Neural cell (in vitro differentiated cells): ENCODE results near the gene ITGB2. TPM values are rescaled to one million over a fixed set of nuclear protein-coding genes. Genes with fewer than 3 reads are reported as not detected.

Source experiments
- H2AFZ ChIP-seq: fragments of 200-600, 300-800 bp; sonication (generic), shearing (Covaris generic); 2 replicates; pipeline ENCODE4 v1.6.0; 2014; ENCODE audit warnings: low read depth, mild to moderate bottlenecking, antibody characterized with exemption, low read length, moderate library complexity
- H3F3A ChIP-seq: fragments of 200-600 bp; shearing (Covaris generic); 2 replicates; pipeline ENCODE4 v1.6.1; 2016; ENCODE audit warnings: mild to moderate bottlenecking, moderate library complexity, mixed read lengths, antibody characterized with exemption, low read length; ENCODE audit not compliant: insufficient read depth, poor library complexity, severe bottlenecking
- H3K27ac ChIP-seq: fragments of 200-600, 300-800 bp; sonication (generic), shearing (Covaris generic); 2 replicates; pipeline ENCODE4 v1.5.1; 2014; ENCODE audit warnings: mild to moderate bottlenecking, low read length, moderate library complexity
- H3K27me3 ChIP-seq: fragments of 300-800, 200-600 bp; sonication (generic), shearing (Covaris generic); 2 replicates; pipeline ENCODE4 v1.6.0; 2014; ENCODE audit warnings: mild to moderate bottlenecking, low read depth, low read length, moderate library complexity; ENCODE audit not compliant: insufficient read depth
- H3K36me3 ChIP-seq: fragments of 300-800, 200-600 bp; sonication (generic), shearing (Covaris generic); 2 replicates; pipeline ENCODE4 v1.5.1; 2014; ENCODE audit warnings: mild to moderate bottlenecking, antibody characterized with exemption, low read length, moderate library complexity; ENCODE audit not compliant: insufficient read depth
- H3K4me2 ChIP-seq: fragments of 300-800, 200-600 bp; sonication (generic), shearing (Covaris generic); 2 replicates; pipeline ENCODE4 v1.6.0; 2014; ENCODE audit warnings: mild to moderate bottlenecking, low read length
- H3K4me3 ChIP-seq: fragments of 300-800, 200-600 bp; sonication (generic), shearing (Covaris generic); 2 replicates; pipeline ENCODE4 v1.5.1; 2014; ENCODE audit warnings: mild to moderate bottlenecking, low read length, moderate library complexity
- H3K79me2 ChIP-seq: fragments of 200-600 bp; shearing (Covaris generic); replicated peaks from 2 replicates; pipeline ENCODE4 v1.6.0; 2014; ENCODE audit warnings: mild to moderate bottlenecking, low read length, moderate library complexity; ENCODE audit not compliant: insufficient read depth
- H3K9ac ChIP-seq: fragments of 300-800, 200-600 bp; sonication (generic), shearing (Covaris generic); 2 replicates; pipeline ENCODE4 v1.6.1; 2016; ENCODE audit warnings: mild to moderate bottlenecking, low read length, mixed read lengths
- H3K9me2 ChIP-seq: fragments of 200-600 bp; shearing (Covaris generic); 2 replicates; pipeline ENCODE4 v1.6.1; 2016; ENCODE audit warnings: mild to moderate bottlenecking, low read length, mixed read lengths; ENCODE audit not compliant: insufficient read depth
- H3K9me3 ChIP-seq: fragments of 200-600, 300-800 bp; sonication (generic), shearing (Covaris generic); 2 replicates; pipeline ENCODE4 v1.6.1; 2016; ENCODE audit warnings: mild to moderate bottlenecking, mixed run types, low read length, moderate library complexity, mixed read lengths
- H4K20me1 ChIP-seq: fragments of 200-600 bp; shearing (Covaris generic); 2 replicates; pipeline ENCODE4 v1.6.1; 2016; ENCODE audit warnings: mild to moderate bottlenecking, mixed run types; ENCODE audit not compliant: insufficient read depth
- CTCF ChIP-seq: fragments of 450-650 bp; IDR thresholded peaks from 2 replicates; pipeline ENCODE4 v1.5.1; 2014; ENCODE audit warnings: antibody characterized with exemption, mild to moderate bottlenecking, moderate library complexity; ENCODE audit not compliant: poor library complexity, severe bottlenecking
- EP300 ChIP-seq: fragments of 450-650 bp; conservative IDR thresholded peaks from 2 replicates; pipeline ENCODE4 v1.6.1; 2014; ENCODE audit warnings: antibody characterized with exemption, mild to moderate bottlenecking, moderate library complexity; ENCODE audit not compliant: poor library complexity, severe bottlenecking
- EZH2 ChIP-seq: fragments of 200-600, 300-800 bp; shearing (Covaris generic), sonication (generic); IDR thresholded peaks from 2 replicates; pipeline ENCODE4 v1.6.1; 2014; ENCODE audit warnings: antibody characterized with exemption, low read length, borderline replicate concordance, mild to moderate bottlenecking; ENCODE audit not compliant: insufficient read depth, poor library complexity, severe bottlenecking
- MXI1 ChIP-seq: fragments of 450-650 bp; conservative IDR thresholded peaks from 2 replicates; pipeline ENCODE4 v1.6.1; 2014; ENCODE audit warnings: antibody characterized with exemption, mild to moderate bottlenecking; ENCODE audit not compliant: poor library complexity, severe bottlenecking
- POLR2AphosphoS5 ChIP-seq: IDR thresholded peaks from 2 replicates; pipeline ENCODE4 v1.6.1; 2012
- RAD21 ChIP-seq: fragments of 450-650 bp; conservative IDR thresholded peaks from 2 replicates; pipeline ENCODE4 v1.6.1; 2014; ENCODE audit warnings: antibody characterized with exemption, mild to moderate bottlenecking, moderate library complexity
- REST ChIP-seq: IDR thresholded peaks from 2 replicates; pipeline ENCODE4 v1.6.1; 2012; ENCODE audit warnings: borderline replicate concordance
- SMC3 ChIP-seq: fragments of 450-650 bp; conservative IDR thresholded peaks from 2 replicates; pipeline ENCODE4 v1.6.1; 2014; ENCODE audit warnings: antibody characterized with exemption, mild to moderate bottlenecking, moderate library complexity; ENCODE audit not compliant: poor library complexity
- TAF1 ChIP-seq: IDR thresholded peaks from 2 replicates; pipeline ENCODE4 v1.6.1; 2012; ENCODE audit warnings: low read depth
- polyA plus RNA-seq: library from polyadenylated mRNA; depleted of rRNA; stranded (reverse); fragments of >200 nt; gene quantifications from 2 replicates; pipeline ENCODE4 v1.2.3, GENCODE V29; 2014

The ITGB2 gene
- polyA plus RNA-seq, 1 donor from 2014 or later = not detected

GRCh38 chr21:44890961-44891541 lies 29.6 kb downstream of the ITGB2 start:
- H3K36me3 ChIP-seq = no peaks in the 10 kb centered on the region
- TF ChIP-seq EZH2 (no peak), RAD21 (no peak), MXI1 (no peak), POLR2AphosphoS5 (no peak), CTCF (no peak), TAF1 (no peak), REST (no peak), SMC3 (no peak), EP300 (no peak)
- H3K27ac ChIP-seq = no peak overlapping the region
- no peaks in the 10 kb centered on the region for H3F3A ChIP-seq
- no peaks in the 10 kb centered on the region for H3K79me2 ChIP-seq
- H4K20me1 ChIP-seq = no peaks in the 10 kb centered on the region
- no peak overlapping the region for H3K9ac ChIP-seq
- no peaks in the 10 kb centered on the region for H3K9me3 ChIP-seq
- H2AFZ ChIP-seq = no peak overlapping the region
- no peaks in the 10 kb centered on the region for H3K9me2 ChIP-seq
- no peak overlapping the region for H3K4me2 ChIP-seq
- no peak overlapping the region for H3K4me3 ChIP-seq
- no peaks in the 10 kb centered on the region for H3K27me3 ChIP-seq

GRCh38 chr21:44890338-44890931 lies 30.3 kb downstream of the ITGB2 start:
- Histone ChIP-seq H3K9ac (no peak overlapping the region), H3K36me3 (no peaks in the 10 kb centered on the region), H3K4me3 (no peak overlapping the region), H4K20me1 (no peaks in the 10 kb centered on the region), H3K79me2 (no peaks in the 10 kb centered on the region), H2AFZ (no peak overlapping the region), H3K9me2 (no peaks in the 10 kb centered on the region), H3K27me3 (no peaks in the 10 kb centered on the region), H3K4me2 (no peak overlapping the region), H3K27ac (no peak overlapping the region), H3K9me3 (no peaks in the 10 kb centered on the region), H3F3A (no peaks in the 10 kb centered on the region)
- TF ChIP-seq MXI1 (no peak), EP300 (no peak), SMC3 (no peak), TAF1 (no peak), CTCF (no peak), RAD21 (no peak), REST (no peak), EZH2 (no peak), POLR2AphosphoS5 (no peak)
